SKM-1 (cell line): Measurements from ENCODE around the gene IQCE.

Source experiments
- DNase-seq: peaks from one replicate; lab custom pipeline; 2025; ENCODE audit not compliant: unreplicated experiment; lab: John Stamatoyannopoulos, UW

The IQCE gene

GRCh38 chr7:2558629-2559282 is at the start of gene IQCE:
IQCE (plus strand) TSS chr7:2558979; CDS start chr7:2559182, 203 bp downstream.
- peak; percentile 49 for DNase-seq

- DNase-seq, result no peak
Measured at GRCh38 chr7:2509298-2509906, 49.4 kb upstream of the IQCE start.

GRCh38 chr7:2510130-2510776 is 48.5 kb upstream of the IQCE start:
- DNase-seq, result no peak

GRCh38 chr7:2510909-2511768 is 47.6 kb upstream of the IQCE start:
- peak; percentile 72 for DNase-seq

GRCh38 chr7:2511769-2512168 is 47.0 kb upstream of the IQCE start:
- no peak for DNase-seq

- no peak for DNase-seq
Measured at GRCh38 chr7:2512179-2512661, 46.6 kb upstream of the IQCE start.

- no peak for DNase-seq
Measured at GRCh38 chr7:2512713-2513112, 46.1 kb upstream of the IQCE start.

GRCh38 chr7:2513702-2514101 is 45.1 kb upstream of the IQCE start:
- no peak for DNase-seq

GRCh38 chr7:2514473-2515423 is 44.0 kb upstream of the IQCE start:
- no peak for DNase-seq

- DNase-seq, result no peak
Measured at GRCh38 chr7:2515424-2516193, 43.2 kb upstream of the IQCE start.

- DNase-seq, result no peak
Measured at GRCh38 chr7:2516194-2516555, 42.6 kb upstream of the IQCE start.

GRCh38 chr7:2517026-2517425 is 41.8 kb upstream of the IQCE start:
- DNase-seq, result no peak

- DNase-seq, result no peak
Measured at GRCh38 chr7:2517678-2518507, 40.9 kb upstream of the IQCE start.

GRCh38 chr7:2518737-2519118 is 40.1 kb upstream of the IQCE start:
- no peak for DNase-seq

GRCh38 chr7:2519119-2519930 is 39.5 kb upstream of the IQCE start, which contains the start of gene LFNG:
LFNG (plus strand) TSS chr7:2519774; CDS start chr7:2519862, 88 bp downstream.
- DNase-seq, result peak; percentile 77

GRCh38 chr7:2520131-2520760 is 38.5 kb upstream of the IQCE start:
- DNase-seq, result no peak

GRCh38 chr7:2520761-2521290 is 38.0 kb upstream of the IQCE start:
- no peak for DNase-seq
